Neural cell (in vitro differentiated cells): ENCODE results near the gene RNF157. TPM values are rescaled to one million over a fixed set of nuclear protein-coding genes. Genes with fewer than 3 reads are reported as not detected.

Source experiments
- H2AFZ ChIP-seq: fragments of 200-600, 300-800 bp; sonication (generic), shearing (Covaris generic); 2 replicates; pipeline ENCODE4 v1.6.0; 2014; ENCODE audit warnings: low read depth, mild to moderate bottlenecking, antibody characterized with exemption, low read length, moderate library complexity
- H3F3A ChIP-seq: fragments of 200-600 bp; shearing (Covaris generic); 2 replicates; pipeline ENCODE4 v1.6.1; 2016; ENCODE audit warnings: mild to moderate bottlenecking, moderate library complexity, mixed read lengths, antibody characterized with exemption, low read length; ENCODE audit not compliant: insufficient read depth, poor library complexity, severe bottlenecking
- H3K27ac ChIP-seq: fragments of 200-600, 300-800 bp; sonication (generic), shearing (Covaris generic); 2 replicates; pipeline ENCODE4 v1.5.1; 2014; ENCODE audit warnings: mild to moderate bottlenecking, low read length, moderate library complexity
- H3K27me3 ChIP-seq: fragments of 300-800, 200-600 bp; sonication (generic), shearing (Covaris generic); 2 replicates; pipeline ENCODE4 v1.6.0; 2014; ENCODE audit warnings: mild to moderate bottlenecking, low read depth, low read length, moderate library complexity; ENCODE audit not compliant: insufficient read depth
- H3K36me3 ChIP-seq: fragments of 300-800, 200-600 bp; sonication (generic), shearing (Covaris generic); 2 replicates; pipeline ENCODE4 v1.5.1; 2014; ENCODE audit warnings: mild to moderate bottlenecking, antibody characterized with exemption, low read length, moderate library complexity; ENCODE audit not compliant: insufficient read depth
- H3K4me2 ChIP-seq: fragments of 300-800, 200-600 bp; sonication (generic), shearing (Covaris generic); 2 replicates; pipeline ENCODE4 v1.6.0; 2014; ENCODE audit warnings: mild to moderate bottlenecking, low read length
- H3K4me3 ChIP-seq: fragments of 300-800, 200-600 bp; sonication (generic), shearing (Covaris generic); 2 replicates; pipeline ENCODE4 v1.5.1; 2014; ENCODE audit warnings: mild to moderate bottlenecking, low read length, moderate library complexity
- H3K79me2 ChIP-seq: fragments of 200-600 bp; shearing (Covaris generic); replicated peaks from 2 replicates; pipeline ENCODE4 v1.6.0; 2014; ENCODE audit warnings: mild to moderate bottlenecking, low read length, moderate library complexity; ENCODE audit not compliant: insufficient read depth
- H3K9ac ChIP-seq: fragments of 300-800, 200-600 bp; sonication (generic), shearing (Covaris generic); 2 replicates; pipeline ENCODE4 v1.6.1; 2016; ENCODE audit warnings: mild to moderate bottlenecking, low read length, mixed read lengths
- H3K9me2 ChIP-seq: fragments of 200-600 bp; shearing (Covaris generic); 2 replicates; pipeline ENCODE4 v1.6.1; 2016; ENCODE audit warnings: mild to moderate bottlenecking, low read length, mixed read lengths; ENCODE audit not compliant: insufficient read depth
- H3K9me3 ChIP-seq: fragments of 200-600, 300-800 bp; sonication (generic), shearing (Covaris generic); 2 replicates; pipeline ENCODE4 v1.6.1; 2016; ENCODE audit warnings: mild to moderate bottlenecking, mixed run types, low read length, moderate library complexity, mixed read lengths
- H4K20me1 ChIP-seq: fragments of 200-600 bp; shearing (Covaris generic); 2 replicates; pipeline ENCODE4 v1.6.1; 2016; ENCODE audit warnings: mild to moderate bottlenecking, mixed run types; ENCODE audit not compliant: insufficient read depth
- CTCF ChIP-seq: fragments of 450-650 bp; IDR thresholded peaks from 2 replicates; pipeline ENCODE4 v1.5.1; 2014; ENCODE audit warnings: antibody characterized with exemption, mild to moderate bottlenecking, moderate library complexity; ENCODE audit not compliant: poor library complexity, severe bottlenecking
- EP300 ChIP-seq: fragments of 450-650 bp; conservative IDR thresholded peaks from 2 replicates; pipeline ENCODE4 v1.6.1; 2014; ENCODE audit warnings: antibody characterized with exemption, mild to moderate bottlenecking, moderate library complexity; ENCODE audit not compliant: poor library complexity, severe bottlenecking
- EZH2 ChIP-seq: fragments of 200-600, 300-800 bp; shearing (Covaris generic), sonication (generic); IDR thresholded peaks from 2 replicates; pipeline ENCODE4 v1.6.1; 2014; ENCODE audit warnings: antibody characterized with exemption, low read length, borderline replicate concordance, mild to moderate bottlenecking; ENCODE audit not compliant: insufficient read depth, poor library complexity, severe bottlenecking
- MXI1 ChIP-seq: fragments of 450-650 bp; conservative IDR thresholded peaks from 2 replicates; pipeline ENCODE4 v1.6.1; 2014; ENCODE audit warnings: antibody characterized with exemption, mild to moderate bottlenecking; ENCODE audit not compliant: poor library complexity, severe bottlenecking
- POLR2AphosphoS5 ChIP-seq: IDR thresholded peaks from 2 replicates; pipeline ENCODE4 v1.6.1; 2012
- RAD21 ChIP-seq: fragments of 450-650 bp; conservative IDR thresholded peaks from 2 replicates; pipeline ENCODE4 v1.6.1; 2014; ENCODE audit warnings: antibody characterized with exemption, mild to moderate bottlenecking, moderate library complexity
- REST ChIP-seq: IDR thresholded peaks from 2 replicates; pipeline ENCODE4 v1.6.1; 2012; ENCODE audit warnings: borderline replicate concordance
- SMC3 ChIP-seq: fragments of 450-650 bp; conservative IDR thresholded peaks from 2 replicates; pipeline ENCODE4 v1.6.1; 2014; ENCODE audit warnings: antibody characterized with exemption, mild to moderate bottlenecking, moderate library complexity; ENCODE audit not compliant: poor library complexity
- TAF1 ChIP-seq: IDR thresholded peaks from 2 replicates; pipeline ENCODE4 v1.6.1; 2012; ENCODE audit warnings: low read depth
- polyA plus RNA-seq: library from polyadenylated mRNA; depleted of rRNA; stranded (reverse); fragments of >200 nt; gene quantifications from 2 replicates; pipeline ENCODE4 v1.2.3, GENCODE V29; 2014

RNF157 gene
- polyA plus RNA-seq, 1 donor from 2014 or later = 15.9 TPM

- Histone ChIP-seq H3K9me2 (no peaks in the 10 kb centered on the region), H3K4me2 (no peak overlapping the region), H3K27ac (no peak overlapping the region), H4K20me1 (no peaks in the 10 kb centered on the region), H3F3A (no peaks in the 10 kb centered on the region), H3K4me3 (no peak overlapping the region), H3K9me3 (no peaks in the 10 kb centered on the region), H2AFZ (no peak overlapping the region), H3K79me2 (peaks cover 8% of the 10 kb centered on the region), H3K27me3 (no peaks in the 10 kb centered on the region), H3K9ac (no peak overlapping the region), H3K36me3 (no peaks in the 10 kb centered on the region)
- TF ChIP-seq SMC3 = no peak
Measured at GRCh38 chr17:76261421-76262215, 21.3 kb upstream of the RNF157 start.

GRCh38 chr17:76260669-76261068, 20.4 kb upstream of the RNF157 start:
- Histone ChIP-seq H3K27me3 (no peaks in the 10 kb centered on the region), H3K4me2 (no peak overlapping the region), H3K36me3 (no peaks in the 10 kb centered on the region), H3K9me3 (no peaks in the 10 kb centered on the region), H2AFZ (no peak overlapping the region), H4K20me1 (no peaks in the 10 kb centered on the region), H3K9me2 (no peaks in the 10 kb centered on the region), H3K79me2 (no peaks in the 10 kb centered on the region), H3K27ac (no peak overlapping the region), H3F3A (no peaks in the 10 kb centered on the region), H3K9ac (no peak overlapping the region), H3K4me3 (no peak overlapping the region)
- TF ChIP-seq TAF1 (no peak), POLR2AphosphoS5 (no peak), REST (no peak), EZH2 (no peak), MXI1 (no peak), EP300 (no peak), RAD21 (no peak), CTCF (no peak), SMC3 (no peak)
